Calu3 (cell line): ENCODE measurements around the gene DGCR8. TPM values are rescaled to one million over a fixed set of nuclear protein-coding genes. Genes with fewer than 3 reads are reported as not detected.

Experiments used
- BruUV-seq: library from RNA; stranded (reverse); fragments of 400-500 nt; replicated peaks from 2 replicates; lab custom pipeline; 2021; lab: Mats Ljungman, UMichigan
- CTCF ChIA-PET: fragments of 300-600 bp; sonication (Branson Sonifier 250); formaldehyde crosslinking; loops from one replicate; lab custom pipeline; 2022; ENCODE audit warnings: antibody characterized with exemption; lab: Charles Lee
- DNase-seq: peaks from one replicate; pipeline ENCODE4 v3.0.0; 2022
- H3K27ac Mint-ChIP-seq: one replicate; pipeline ENCODE4 v1.8.0; 2022; ENCODE audit warnings: mixed read lengths; ENCODE audit not compliant: unreplicated experiment
- H3K27me3 Mint-ChIP-seq: one replicate; pipeline ENCODE4 v1.8.0; 2022; ENCODE audit warnings: mixed read lengths; ENCODE audit not compliant: unreplicated experiment
- H3K36me3 Mint-ChIP-seq: one replicate; pipeline ENCODE4 v1.8.0; 2022; ENCODE audit warnings: mild to moderate bottlenecking, moderate library complexity, mixed read lengths; ENCODE audit not compliant: insufficient read depth, unreplicated experiment
- H3K4me1 Mint-ChIP-seq: one replicate; pipeline ENCODE4 v1.8.0; 2022; ENCODE audit warnings: mild to moderate bottlenecking, low read depth, mixed read lengths; ENCODE audit not compliant: unreplicated experiment
- H3K4me3 Mint-ChIP-seq: one replicate; pipeline ENCODE4 v1.8.0; 2022; ENCODE audit warnings: mild to moderate bottlenecking, low read depth, moderate library complexity, mixed read lengths; ENCODE audit not compliant: unreplicated experiment
- H3K9me3 Mint-ChIP-seq: one replicate; pipeline ENCODE4 v1.8.0; 2022; ENCODE audit warnings: low read depth, mixed read lengths; ENCODE audit not compliant: unreplicated experiment
- intact Hi-C: fragments of 100-400 bp; cut with micrococcal nuclease; formaldehyde crosslinking; loops from one replicate; pipeline ENCODE4 v1.10.0; 2022; ENCODE audit not compliant: unreplicated experiment
- total RNA-seq: library from RNA; stranded (reverse); gene quantifications from 2 replicates; pipeline ENCODE4 v1.2.3, GENCODE V29; 2022
- TF ChIP-seq, protein P1 (sequence below): fragments of 200-600 bp; IDR thresholded peaks from one replicate; pipeline ENCODE4 v1.8.0; 2022; ENCODE audit warnings: antibody characterized with exemption; ENCODE audit not compliant: unreplicated experiment

Gene DGCR8
- total RNA-seq, 1 experiment from 2014 or later: 54.7 TPM

GRCh38 chr22:20056696-20057386 is 23.2 kb upstream of the DGCR8 start:
- CTCF ChIA-PET: no interaction called here
- intact Hi-C loops: no loop called here
- no peaks in the 10 kb centered on the region for H3K9me3 Mint-ChIP-seq
- peaks cover 12% of the 10 kb centered on the region for H3K36me3 Mint-ChIP-seq
- no peak for DNase-seq
- BruUV-seq: no TSS peak
- TF ChIP-seq, protein P1, sequence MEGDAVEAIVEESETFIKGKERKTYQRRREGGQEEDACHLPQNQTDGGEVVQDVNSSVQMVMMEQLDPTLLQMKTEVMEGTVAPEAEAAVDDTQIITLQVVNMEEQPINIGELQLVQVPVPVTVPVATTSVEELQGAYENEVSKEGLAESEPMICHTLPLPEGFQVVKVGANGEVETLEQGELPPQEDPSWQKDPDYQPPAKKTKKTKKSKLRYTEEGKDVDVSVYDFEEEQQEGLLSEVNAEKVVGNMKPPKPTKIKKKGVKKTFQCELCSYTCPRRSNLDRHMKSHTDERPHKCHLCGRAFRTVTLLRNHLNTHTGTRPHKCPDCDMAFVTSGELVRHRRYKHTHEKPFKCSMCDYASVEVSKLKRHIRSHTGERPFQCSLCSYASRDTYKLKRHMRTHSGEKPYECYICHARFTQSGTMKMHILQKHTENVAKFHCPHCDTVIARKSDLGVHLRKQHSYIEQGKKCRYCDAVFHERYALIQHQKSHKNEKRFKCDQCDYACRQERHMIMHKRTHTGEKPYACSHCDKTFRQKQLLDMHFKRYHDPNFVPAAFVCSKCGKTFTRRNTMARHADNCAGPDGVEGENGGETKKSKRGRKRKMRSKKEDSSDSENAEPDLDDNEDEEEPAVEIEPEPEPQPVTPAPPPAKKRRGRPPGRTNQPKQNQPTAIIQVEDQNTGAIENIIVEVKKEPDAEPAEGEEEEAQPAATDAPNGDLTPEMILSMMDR: no peak
- H3K4me3 Mint-ChIP-seq: no peak overlapping the region
- no peak overlapping the region for H3K27ac Mint-ChIP-seq
- no peaks in the 10 kb centered on the region for H3K4me1 Mint-ChIP-seq
- no peaks in the 10 kb centered on the region for H3K27me3 Mint-ChIP-seq

GRCh38 chr22:20057596-20058268 is 22.3 kb upstream of the DGCR8 start:
- H3K27ac Mint-ChIP-seq: no peak overlapping the region
- H3K4me1 Mint-ChIP-seq: no peaks in the 10 kb centered on the region
- no peaks in the 10 kb centered on the region for H3K27me3 Mint-ChIP-seq
- no peak for DNase-seq
- H3K4me3 Mint-ChIP-seq: no peak overlapping the region
- no peaks in the 10 kb centered on the region for H3K9me3 Mint-ChIP-seq
- intact Hi-C loops: no loop called here
- BruUV-seq: no TSS peak
- TF ChIP-seq, protein P1: no peak
- H3K36me3 Mint-ChIP-seq: peaks cover 12% of the 10 kb centered on the region
- CTCF ChIA-PET: no interaction called here

GRCh38 chr22:20058989-20059770 is 20.9 kb upstream of the DGCR8 start:
- Mint-ChIP-seq H3K4me3 (no peak overlapping the region), H3K36me3 (peaks cover 8% of the 10 kb centered on the region), H3K4me1 (no peaks in the 10 kb centered on the region), H3K27ac (no peak overlapping the region), H3K27me3 (no peaks in the 10 kb centered on the region), H3K9me3 (no peaks in the 10 kb centered on the region)
- DNase-seq: no peak
- intact Hi-C loops: no loop called here
- TF ChIP-seq, protein P1: no peak
- BruUV-seq: no TSS peak
- CTCF ChIA-PET: no interaction called here

DNA sequence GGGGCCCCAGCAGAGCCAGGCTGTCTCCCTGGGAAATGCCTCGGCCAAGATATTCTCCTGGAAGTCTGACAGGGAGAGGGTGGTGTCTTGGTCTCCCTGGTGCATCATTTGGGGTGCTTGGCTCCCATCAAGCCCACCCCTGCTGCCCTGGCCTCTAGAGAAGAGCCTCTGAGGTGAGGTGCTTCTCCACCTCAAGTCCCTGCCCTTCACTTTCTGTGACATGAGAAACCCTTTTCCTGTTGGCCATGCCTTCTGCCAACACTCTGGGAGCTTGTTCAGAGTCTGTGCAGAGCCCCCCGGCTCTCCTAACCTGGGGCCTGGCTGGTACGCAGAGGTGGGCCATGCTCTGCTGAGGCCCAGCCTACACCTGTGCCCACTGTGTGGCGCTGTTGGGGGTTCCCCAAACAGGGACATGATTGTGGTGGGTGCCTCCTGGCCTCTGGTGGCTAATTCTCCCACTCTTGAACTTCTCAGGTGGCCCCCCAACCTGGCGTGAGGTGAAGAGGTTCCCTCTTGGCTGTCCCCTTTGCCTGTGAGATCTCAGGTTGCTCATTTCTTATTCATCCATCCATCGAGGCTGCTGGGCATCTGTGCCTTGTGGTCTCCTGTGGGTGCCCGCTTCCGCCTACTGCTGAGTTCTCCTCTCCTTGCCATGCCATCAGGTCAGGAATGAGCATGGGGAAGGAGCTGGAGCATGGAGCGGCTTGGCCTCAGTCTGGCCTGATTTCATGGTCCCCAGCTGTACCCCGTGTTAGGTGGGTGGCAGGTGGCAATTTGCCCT is 19.2 kb upstream of the DGCR8 start:
- intact Hi-C loops: no loop called here
- Mint-ChIP-seq H3K9me3 (no peaks in the 10 kb centered on the region), H3K36me3 (peaks cover 8% of the 10 kb centered on the region), H3K4me3 (no peak overlapping the region), H3K4me1 (no peaks in the 10 kb centered on the region), H3K27me3 (no peaks in the 10 kb centered on the region), H3K27ac (no peak overlapping the region)
- DNase-seq: no peak
- BruUV-seq: no TSS peak
- CTCF ChIA-PET: interaction anchor here (0.5 to 0.7 kb wide), 2 partner anchors 98 to 237 kb away, joined by 3 read pairs; no protein-coding TSS in a partner anchor
- TF ChIP-seq, protein P1: no peak
